Liver (tissue), 9 donors: ENCODE results near the gene FRZB. TPM values are rescaled to one million over a fixed set of nuclear protein-coding genes. Genes with fewer than 3 reads are reported as not detected.

Experiments
- DNase-seq: peaks from one replicate; pipeline ENCODE4 v3.0.0-alpha.2; 2017; ENCODE audit warnings: low spot score
- H3K27ac ChIP-seq, 2 donors: one replicate each; pipeline ENCODE4 v1.7.0; 2013; ENCODE audit warnings: inconsistent platforms in 2 of 2, low read length in 2 of 2, control low read depth in 1 of 2, low read depth in 1 of 2, mild to moderate bottlenecking in 1 of 2
- H3K27me3 ChIP-seq, 4 donors: one replicate each; pipeline versions ENCODE4 v1.6.1 to v1.7.0; 2013; ENCODE audit warnings: low read length in 3 of 4, inconsistent platforms in 1 of 4, mild to moderate bottlenecking in 1 of 4, moderate library complexity in 1 of 4; ENCODE audit not compliant: control insufficient read depth in 4 of 4, insufficient read depth in 4 of 4
- H3K36me3 ChIP-seq, 4 donors: one replicate each; pipeline versions ENCODE4 v1.6.1 to v1.7.0; 2013; ENCODE audit warnings: low read length in 3 of 4, mild to moderate bottlenecking in 3 of 4, low read depth in 1 of 4, moderate library complexity in 1 of 4; ENCODE audit not compliant: control insufficient read depth in 4 of 4, insufficient read depth in 3 of 4
- H3K4me1 ChIP-seq, 4 donors: one replicate each; pipeline versions ENCODE4 v1.6.1 to v1.7.0; 2013; ENCODE audit warnings: low read length in 3 of 4, mild to moderate bottlenecking in 3 of 4, moderate library complexity in 1 of 4; ENCODE audit not compliant: control insufficient read depth in 4 of 4, insufficient read depth in 4 of 4
- H3K4me3 ChIP-seq, 3 donors: one replicate each; pipeline versions ENCODE4 v1.6.1 to v1.7.0; 2013; ENCODE audit warnings: low read length in 3 of 3, control low read depth in 1 of 3, low read depth in 1 of 3, mild to moderate bottlenecking in 1 of 3
- H3K9ac ChIP-seq, 2 donors: one replicate each; pipeline ENCODE4 v1.7.0; 2013; ENCODE audit warnings: low read length in 2 of 2, mild to moderate bottlenecking in 2 of 2, moderate library complexity in 2 of 2, control low read depth in 1 of 2, low read depth in 1 of 2
- H3K9me3 ChIP-seq, 4 donors: one replicate each; pipeline versions ENCODE4 v1.6.1 to v1.7.0; 2013; ENCODE audit warnings: low read length in 3 of 4; ENCODE audit not compliant: control insufficient read depth in 4 of 4
- EGR1 ChIP-seq, 2 donors: IDR thresholded peaks; 2 replicates each; pipeline ENCODE4 v1.6.1; 2016 to 2018; ENCODE audit warnings: antibody characterized with exemption in 2 of 2, low read depth in 2 of 2
- FOXA1 ChIP-seq: IDR thresholded peaks from 2 replicates; pipeline ENCODE4 v1.6.1; 2016; ENCODE audit warnings: antibody characterized with exemption
- FOXA2 ChIP-seq: IDR thresholded peaks from 2 replicates; pipeline ENCODE4 v1.6.1; 2016; ENCODE audit warnings: antibody characterized with exemption
- GABPA ChIP-seq, 2 donors: IDR thresholded peaks in 1 of 2; conservative IDR thresholded peaks in 1 of 2; 2 replicates each; pipeline ENCODE4 v1.6.1; 2016; ENCODE audit warnings: antibody characterized with exemption in 2 of 2, mild to moderate bottlenecking in 1 of 2, moderate library complexity in 1 of 2
- HNF4A ChIP-seq, 2 donors: conservative IDR thresholded peaks; 2 replicates each; pipeline ENCODE4 v1.6.1; 2016; ENCODE audit warnings: antibody characterized with exemption in 2 of 2, mild to moderate bottlenecking in 2 of 2
- HNF4G ChIP-seq: IDR thresholded peaks from 2 replicates; pipeline ENCODE4 v1.6.1; 2016; ENCODE audit warnings: antibody characterized with exemption
- JUND ChIP-seq, 2 donors: IDR thresholded peaks; 2 replicates each; pipeline ENCODE4 v1.6.1; 2016; ENCODE audit warnings: antibody characterized with exemption in 2 of 2
- MAX ChIP-seq: IDR thresholded peaks from 2 replicates; pipeline ENCODE4 v1.6.1; 2016; ENCODE audit warnings: antibody characterized with exemption
- NR2F2 ChIP-seq: IDR thresholded peaks from 2 replicates; pipeline ENCODE4 v1.6.1; 2016; ENCODE audit warnings: antibody characterized with exemption
- RAD21 ChIP-seq, 2 donors: IDR thresholded peaks; 2 replicates each; pipeline ENCODE4 v1.6.1; 2016; ENCODE audit warnings: antibody characterized with exemption in 2 of 2, mild to moderate bottlenecking in 2 of 2
- RXRA ChIP-seq, 2 donors: IDR thresholded peaks; 2 replicates each; pipeline ENCODE4 v1.6.1; 2017 to 2018; ENCODE audit warnings: antibody characterized with exemption in 2 of 2, mild to moderate bottlenecking in 1 of 2
- SP1 ChIP-seq: IDR thresholded peaks from 2 replicates; pipeline ENCODE4 v1.6.1; 2018; ENCODE audit warnings: antibody characterized with exemption, mild to moderate bottlenecking
- TAF1 ChIP-seq: conservative IDR thresholded peaks from 2 replicates; pipeline ENCODE4 v1.6.1; 2016; ENCODE audit warnings: antibody characterized with exemption, mild to moderate bottlenecking
- YY1 ChIP-seq: IDR thresholded peaks from 2 replicates; pipeline ENCODE4 v1.6.1; 2016; ENCODE audit warnings: antibody characterized with exemption, mild to moderate bottlenecking
- WGBS: extraction: QIAGEN DNeasy Blood & Tissue Kit; methylation state at CpG from one replicate; pipeline ENCODE4 v1.1.7; 2013; 5-methylcytosine and 5-hydroxymethylcytosine counted together
- polyA plus RNA-seq, 2 donors: library from polyadenylated mRNA; stranded (reverse) in 1 of 2; unstranded in 1 of 2; fragments of 200-250 nt in 1 of 2; fragments of >200 nt in 1 of 2; fragmentation: Nextera tagmentation in 1 of 2; extraction: Ambion mirVana in 1 of 2; gene quantifications; one replicate each; pipeline versions ENCODE4 v1.2.1 to v1.2.3, GENCODE V29; 2013 to 2015
- total RNA-seq, 2 donors: library from RNA; depleted of rRNA; stranded (reverse); fragments of >200 nt; gene quantifications; one replicate each; pipeline ENCODE4 v1.2.3, GENCODE V29; 2014
- TF ChIP-seq, protein P1 (sequence below): IDR thresholded peaks from 2 replicates; pipeline ENCODE4 v1.6.1; 2016; ENCODE audit warnings: antibody characterized with exemption
- TF ChIP-seq, protein P2 (sequence below): fragments of 150-350 bp; IDR thresholded peaks from 2 replicates; pipeline ENCODE4 v1.5.1; 2017; ENCODE audit warnings: improper control_type of control experiment, low read depth, low read length; ENCODE audit not compliant: missing input control
- TF ChIP-seq, protein P3 (sequence below): IDR thresholded peaks from 2 replicates; pipeline ENCODE4 v1.6.1; 2016; ENCODE audit warnings: antibody characterized with exemption, mild to moderate bottlenecking
- TF ChIP-seq, protein P4 (sequence below): IDR thresholded peaks from 2 replicates; pipeline ENCODE4 v1.6.1; 2016; ENCODE audit warnings: antibody characterized with exemption
- donor health status: healthy.
- donor health status: healthy.
- donor health status: healthy.
- donor health status: healthy.
- donor health status: healthy.

Gene FRZB
- total and polyA plus RNA-seq, 4 donors: 0.17 to 1.0 (median 0.54) TPM

DNA sequence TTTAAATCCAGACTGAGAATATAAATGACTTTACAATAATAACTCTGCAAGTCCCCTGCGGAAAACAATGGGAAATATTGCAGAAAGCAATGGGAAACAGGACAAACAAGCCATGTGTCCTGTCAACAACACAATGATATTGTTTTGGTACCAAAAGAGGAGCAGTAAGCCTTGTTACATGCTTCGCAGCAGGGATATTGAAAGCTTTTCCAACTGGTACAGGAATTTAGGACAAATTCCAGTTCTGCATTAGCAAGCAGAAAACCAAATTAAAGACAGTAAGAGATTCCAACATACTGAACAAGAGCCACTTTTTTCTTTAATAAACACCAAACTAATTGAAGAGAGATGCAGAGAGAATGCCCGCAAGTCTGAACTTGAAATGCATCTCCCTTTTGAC is 30.0 kb downstream of the FRZB start:
- H3K4me1 ChIP-seq: no peaks in the 10 kb centered on the region
- H3K27me3 ChIP-seq: no peaks in the 10 kb centered on the region
- no peak overlapping the region for H3K9ac ChIP-seq
- H3K36me3 ChIP-seq: no peaks in the 10 kb centered on the region
- H3K27ac ChIP-seq: no peak overlapping the region
- H3K9me3 ChIP-seq: no peaks in the 10 kb centered on the region
- TF ChIP-seq MAX: no peak
- no peak for TF ChIP-seq YY1
- WGBS: 97% methylated on average over 3 of the region's 3 CpGs
- no peak for DNase-seq
- H3K4me3 ChIP-seq: no peak overlapping the region

DNA sequence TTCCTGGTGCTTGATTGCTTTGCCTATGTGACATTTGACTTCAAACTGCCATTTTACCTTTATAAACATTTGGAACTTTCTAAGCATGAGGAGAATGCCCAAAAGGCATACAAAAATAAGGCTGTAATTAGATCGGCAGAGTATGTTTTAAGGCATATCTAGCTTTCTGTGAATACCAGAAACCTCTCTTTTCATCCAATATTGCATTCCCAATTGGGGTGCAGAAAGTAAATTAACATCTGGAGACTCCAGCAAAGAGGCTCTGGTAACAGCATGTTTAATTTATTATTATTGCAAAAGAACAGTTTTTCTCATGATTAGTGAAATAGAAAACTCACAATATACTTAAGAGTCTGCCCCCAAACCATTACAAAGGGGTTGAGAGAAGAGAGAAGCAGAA is 32.1 kb downstream of the FRZB start:
- no peak overlapping the region for H3K9ac ChIP-seq
- 80% methylated on average over 1 of the region's 1 CpG for WGBS
- H3K36me3 ChIP-seq: no peaks in the 10 kb centered on the region
- no peaks in the 10 kb centered on the region for H3K4me1 ChIP-seq
- no peak for TF ChIP-seq FOXA2
- no peak for TF ChIP-seq TAF1
- no peak for TF ChIP-seq YY1
- no peak for TF ChIP-seq MAX
- TF ChIP-seq RAD21 (IDR thresholded peaks at IDR 0.05): no peak
- TF ChIP-seq GABPA (IDR thresholded peaks at IDR 0.05 in 1 of 2, conservative IDR thresholded peaks at IDR 0.05 in 1 of 2): no peak
- TF ChIP-seq HNF4G: no peak
- TF ChIP-seq, protein P1, sequence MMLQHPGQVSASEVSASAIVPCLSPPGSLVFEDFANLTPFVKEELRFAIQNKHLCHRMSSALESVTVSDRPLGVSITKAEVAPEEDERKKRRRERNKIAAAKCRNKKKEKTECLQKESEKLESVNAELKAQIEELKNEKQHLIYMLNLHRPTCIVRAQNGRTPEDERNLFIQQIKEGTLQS: no peak
- TF ChIP-seq HNF4A (conservative IDR thresholded peaks at IDR 0.05): no peak
- no peak for TF ChIP-seq EGR1 (IDR thresholded peaks at IDR 0.05; ENCODE audit: low read depth in 2 of 2)
- no peak for TF ChIP-seq NR2F2
- TF ChIP-seq JUND (IDR thresholded peaks at IDR 0.05): no peak
- TF ChIP-seq, protein P2, sequence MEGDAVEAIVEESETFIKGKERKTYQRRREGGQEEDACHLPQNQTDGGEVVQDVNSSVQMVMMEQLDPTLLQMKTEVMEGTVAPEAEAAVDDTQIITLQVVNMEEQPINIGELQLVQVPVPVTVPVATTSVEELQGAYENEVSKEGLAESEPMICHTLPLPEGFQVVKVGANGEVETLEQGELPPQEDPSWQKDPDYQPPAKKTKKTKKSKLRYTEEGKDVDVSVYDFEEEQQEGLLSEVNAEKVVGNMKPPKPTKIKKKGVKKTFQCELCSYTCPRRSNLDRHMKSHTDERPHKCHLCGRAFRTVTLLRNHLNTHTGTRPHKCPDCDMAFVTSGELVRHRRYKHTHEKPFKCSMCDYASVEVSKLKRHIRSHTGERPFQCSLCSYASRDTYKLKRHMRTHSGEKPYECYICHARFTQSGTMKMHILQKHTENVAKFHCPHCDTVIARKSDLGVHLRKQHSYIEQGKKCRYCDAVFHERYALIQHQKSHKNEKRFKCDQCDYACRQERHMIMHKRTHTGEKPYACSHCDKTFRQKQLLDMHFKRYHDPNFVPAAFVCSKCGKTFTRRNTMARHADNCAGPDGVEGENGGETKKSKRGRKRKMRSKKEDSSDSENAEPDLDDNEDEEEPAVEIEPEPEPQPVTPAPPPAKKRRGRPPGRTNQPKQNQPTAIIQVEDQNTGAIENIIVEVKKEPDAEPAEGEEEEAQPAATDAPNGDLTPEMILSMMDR: no peak
- no peak for TF ChIP-seq FOXA1
- TF ChIP-seq, protein P3, sequence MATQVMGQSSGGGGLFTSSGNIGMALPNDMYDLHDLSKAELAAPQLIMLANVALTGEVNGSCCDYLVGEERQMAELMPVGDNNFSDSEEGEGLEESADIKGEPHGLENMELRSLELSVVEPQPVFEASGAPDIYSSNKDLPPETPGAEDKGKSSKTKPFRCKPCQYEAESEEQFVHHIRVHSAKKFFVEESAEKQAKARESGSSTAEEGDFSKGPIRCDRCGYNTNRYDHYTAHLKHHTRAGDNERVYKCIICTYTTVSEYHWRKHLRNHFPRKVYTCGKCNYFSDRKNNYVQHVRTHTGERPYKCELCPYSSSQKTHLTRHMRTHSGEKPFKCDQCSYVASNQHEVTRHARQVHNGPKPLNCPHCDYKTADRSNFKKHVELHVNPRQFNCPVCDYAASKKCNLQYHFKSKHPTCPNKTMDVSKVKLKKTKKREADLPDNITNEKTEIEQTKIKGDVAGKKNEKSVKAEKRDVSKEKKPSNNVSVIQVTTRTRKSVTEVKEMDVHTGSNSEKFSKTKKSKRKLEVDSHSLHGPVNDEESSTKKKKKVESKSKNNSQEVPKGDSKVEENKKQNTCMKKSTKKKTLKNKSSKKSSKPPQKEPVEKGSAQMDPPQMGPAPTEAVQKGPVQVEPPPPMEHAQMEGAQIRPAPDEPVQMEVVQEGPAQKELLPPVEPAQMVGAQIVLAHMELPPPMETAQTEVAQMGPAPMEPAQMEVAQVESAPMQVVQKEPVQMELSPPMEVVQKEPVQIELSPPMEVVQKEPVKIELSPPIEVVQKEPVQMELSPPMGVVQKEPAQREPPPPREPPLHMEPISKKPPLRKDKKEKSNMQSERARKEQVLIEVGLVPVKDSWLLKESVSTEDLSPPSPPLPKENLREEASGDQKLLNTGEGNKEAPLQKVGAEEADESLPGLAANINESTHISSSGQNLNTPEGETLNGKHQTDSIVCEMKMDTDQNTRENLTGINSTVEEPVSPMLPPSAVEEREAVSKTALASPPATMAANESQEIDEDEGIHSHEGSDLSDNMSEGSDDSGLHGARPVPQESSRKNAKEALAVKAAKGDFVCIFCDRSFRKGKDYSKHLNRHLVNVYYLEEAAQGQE: no peak
- TF ChIP-seq SP1: no peak
- TF ChIP-seq, protein P4, sequence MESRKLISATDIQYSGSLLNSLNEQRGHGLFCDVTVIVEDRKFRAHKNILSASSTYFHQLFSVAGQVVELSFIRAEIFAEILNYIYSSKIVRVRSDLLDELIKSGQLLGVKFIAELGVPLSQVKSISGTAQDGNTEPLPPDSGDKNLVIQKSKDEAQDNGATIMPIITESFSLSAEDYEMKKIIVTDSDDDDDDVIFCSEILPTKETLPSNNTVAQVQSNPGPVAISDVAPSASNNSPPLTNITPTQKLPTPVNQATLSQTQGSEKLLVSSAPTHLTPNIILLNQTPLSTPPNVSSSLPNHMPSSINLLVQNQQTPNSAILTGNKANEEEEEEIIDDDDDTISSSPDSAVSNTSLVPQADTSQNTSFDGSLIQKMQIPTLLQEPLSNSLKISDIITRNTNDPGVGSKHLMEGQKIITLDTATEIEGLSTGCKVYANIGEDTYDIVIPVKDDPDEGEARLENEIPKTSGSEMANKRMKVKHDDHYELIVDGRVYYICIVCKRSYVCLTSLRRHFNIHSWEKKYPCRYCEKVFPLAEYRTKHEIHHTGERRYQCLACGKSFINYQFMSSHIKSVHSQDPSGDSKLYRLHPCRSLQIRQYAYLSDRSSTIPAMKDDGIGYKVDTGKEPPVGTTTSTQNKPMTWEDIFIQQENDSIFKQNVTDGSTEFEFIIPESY: no peak
- TF ChIP-seq RXRA (IDR thresholded peaks at IDR 0.05): no peak
- H3K27ac ChIP-seq: no peak overlapping the region
- no peak overlapping the region for H3K4me3 ChIP-seq
- no peak for DNase-seq
- H3K9me3 ChIP-seq: no peaks in the 10 kb centered on the region
- no peaks in the 10 kb centered on the region for H3K27me3 ChIP-seq
